Stimulated activated CD4-positive, alpha-beta T cell treated with anti-CD3 and anti-CD28 coated beads, Interleukin-2, amount 100 ng/mL, for 48 hours (primary cell): Measurements from ENCODE around the gene CXCR4.

Source experiments
- DNase-seq, 2 donors: peaks; one replicate each; pipeline ENCODE4 v3.0.0-alpha.2; 2020

Gene CXCR4

GRCh38 chr2:136117909-136118818 lies at the start of gene CXCR4:
CXCR4 (minus strand) TSS chr2:136118149; CDS start chr2:136118060, 89 bp downstream.
- DNase-seq = peak; percentile 82 to 84

GRCh38 chr2:136164280-136164776 lies 46.4 kb upstream of the CXCR4 start:
- no peak for DNase-seq

- DNase-seq = no peak
These were observed 44.5 kb upstream of the CXCR4 start for GRCh38 chr2:136162438-136162837.

GRCh38 chr2:136156411-136156810 lies 38.5 kb upstream of the CXCR4 start:
- no peak for DNase-seq

GRCh38 chr2:136154384-136154783 lies 36.4 kb upstream of the CXCR4 start:
- DNase-seq = no peak

GRCh38 chr2:136151021-136151971 lies 33.3 kb upstream of the CXCR4 start:
- no peak for DNase-seq

GRCh38 chr2:136149011-136149410 lies 31.1 kb upstream of the CXCR4 start:
- no peak for DNase-seq

GRCh38 chr2:136146564-136146963 lies 28.6 kb upstream of the CXCR4 start:
- no peak for DNase-seq

GRCh38 chr2:136143603-136144451 lies 25.9 kb upstream of the CXCR4 start:
- DNase-seq = no peak

GRCh38 chr2:136141510-136142149 lies 23.7 kb upstream of the CXCR4 start:
- DNase-seq = no peak

- no peak for DNase-seq
These were observed 21.7 kb upstream of the CXCR4 start for GRCh38 chr2:136139631-136140030.

- DNase-seq = no peak
These were observed 20.0 kb upstream of the CXCR4 start for GRCh38 chr2:136137982-136138381.

- DNase-seq = no peak
These were observed 19.0 kb upstream of the CXCR4 start for GRCh38 chr2:136136931-136137330.

- DNase-seq = peak in 1 of 2 donors; percentile 34
These were observed 18.3 kb upstream of the CXCR4 start for GRCh38 chr2:136135921-136136906.

- DNase-seq = no peak
These were observed 17.5 kb upstream of the CXCR4 start for GRCh38 chr2:136135462-136135861.

- DNase-seq = peak in 1 of 2 donors; percentile 47
These were observed 16.2 kb upstream of the CXCR4 start for GRCh38 chr2:136134126-136134525.

GRCh38 chr2:136133586-136133985 lies 15.6 kb upstream of the CXCR4 start:
- DNase-seq = no peak

GRCh38 chr2:136133176-136133575 lies 15.2 kb upstream of the CXCR4 start:
- no peak for DNase-seq

GRCh38 chr2:136132825-136133155 lies 14.8 kb upstream of the CXCR4 start:
- no peak for DNase-seq

GRCh38 chr2:136131961-136132824 lies 14.2 kb upstream of the CXCR4 start:
- DNase-seq = peak; percentile 45 to 47
